ENCODE data around the gene UCHL5.

Gene UCHL5

GRCh38 chr1:193059282-193060114, at the start of gene UCHL5, which contains the start of gene RO60:
Gene UCHL5 (minus strand): TSS chr1:193059360. CDS start chr1:193059260, 100 bp downstream.
Gene RO60 (plus strand): TSS chr1:193059612. CDS start chr1:193069055, 9,443 bp downstream.
- peak; percentile 82 for DNase-seq

- DNase-seq: no peak
These were observed 49.3 kb upstream of the UCHL5 start for GRCh38 chr1:193108471-193108870.

- DNase-seq: no peak
These were observed 46.6 kb upstream of the UCHL5 start for GRCh38 chr1:193105821-193106177.

- peak; percentile 71 for DNase-seq
These were observed 46.0 kb upstream of the UCHL5 start, which contains the start of gene GLRX2 for GRCh38 chr1:193104907-193105820. Gene GLRX2 (minus strand): TSS chr1:193105414. CDS start chr1:193105382, 32 bp downstream.

GRCh38 chr1:193104502-193104906, 45.3 kb upstream of the UCHL5 start:
- DNase-seq: no peak

- DNase-seq: no peak
These were observed 44.8 kb upstream of the UCHL5 start for GRCh38 chr1:193103759-193104501.

GRCh38 chr1:193102662-193103061, 43.5 kb upstream of the UCHL5 start:
- no peak for DNase-seq

- DNase-seq: no peak
These were observed 35.0 kb upstream of the UCHL5 start for GRCh38 chr1:193094112-193094511.

GRCh38 chr1:193090865-193091264, 31.7 kb upstream of the UCHL5 start:
- no peak for DNase-seq

- no peak for DNase-seq
These were observed 28.7 kb upstream of the UCHL5 start for GRCh38 chr1:193087893-193088292.

- no peak for DNase-seq
These were observed 27.2 kb upstream of the UCHL5 start for GRCh38 chr1:193086342-193086741.

GRCh38 chr1:193085263-193085662, 26.1 kb upstream of the UCHL5 start:
- DNase-seq: no peak

- no peak for DNase-seq
These were observed 24.4 kb upstream of the UCHL5 start for GRCh38 chr1:193083365-193084088.

GRCh38 chr1:193079187-193079586, 20.0 kb upstream of the UCHL5 start:
- no peak for DNase-seq

GRCh38 chr1:193077991-193078390, 18.8 kb upstream of the UCHL5 start:
- DNase-seq: no peak

- DNase-seq: no peak
These were observed 11.8 kb upstream of the UCHL5 start for GRCh38 chr1:193070942-193071341.

- no peak for DNase-seq
These were observed 11.2 kb upstream of the UCHL5 start for GRCh38 chr1:193070386-193070753.

- DNase-seq: no peak
These were observed 10.7 kb upstream of the UCHL5 start for GRCh38 chr1:193069748-193070385.

- no peak for DNase-seq
These were observed 8.9 kb upstream of the UCHL5 start for GRCh38 chr1:193068013-193068412.

GRCh38 chr1:193066606-193067005, 7.4 kb upstream of the UCHL5 start:
- DNase-seq: no peak

GRCh38 chr1:193065954-193066353, 6.8 kb upstream of the UCHL5 start:
- no peak for DNase-seq

All from GOT3 (cell line).